ENCODE measurements around the gene BCL2L2. TPM values are rescaled to one million over a fixed set of nuclear protein-coding genes. Genes with fewer than 3 reads are reported as not detected.
"Not testable (repeated sequence)": the region's sequence is repeated elsewhere in the genome, so short reads cannot be mapped to it uniquely, and the experiment has no call there.

BCL2L2 gene
- total RNA-seq, 1 donor from 2014 or later, result 21.4 TPM

DNA sequence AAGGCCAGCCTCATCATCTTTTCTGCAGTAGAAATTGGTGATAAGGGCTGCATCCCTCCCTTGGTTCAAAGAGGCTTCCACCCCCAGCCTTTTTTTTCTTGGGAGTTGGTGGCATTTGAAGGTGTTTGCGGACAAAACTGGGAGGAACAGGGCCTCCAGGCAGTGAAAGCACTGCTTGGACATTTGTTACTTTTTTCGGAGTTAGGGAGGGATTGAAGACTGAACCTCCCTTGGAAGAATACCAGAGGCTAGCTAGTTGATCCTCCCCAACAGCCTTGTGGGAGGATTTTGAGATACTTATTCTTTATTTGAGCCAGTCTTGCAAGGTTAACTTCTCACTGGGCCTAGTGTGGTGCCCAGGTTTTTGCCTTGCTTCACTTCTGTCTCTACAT lies 17.8 kb downstream of the BCL2L2 start:
- H3K27ac Mint-ChIP-seq (ENCODE audit: unreplicated experiment), result peak overlapping the region; percentile 11
- Histone ChIP-seq H3K4me2 (ENCODE audit: low read length) (no peak overlapping the region), H3K27ac (ENCODE audit: low read depth, low read length) (no peak overlapping the region), H2AFZ (ENCODE audit: low read depth, low read length) (no peak overlapping the region), H3K79me2 (ENCODE audit: insufficient read depth, low read length) (peaks cover 33% of the 10 kb centered on the region), H3K4me3 (ENCODE audit: insufficient read depth, low read depth, low read length) (no peak overlapping the region), H3K4me1 (ENCODE audit: insufficient read depth, low read length) (peaks cover 14% of the 10 kb centered on the region), H3K36me3 (ENCODE audit: insufficient read depth, low read length) (peaks cover 22% of the 10 kb centered on the region), H4K20me1 (ENCODE audit: insufficient read depth, low read length) (peaks cover 40% of the 10 kb centered on the region), H3K9me3 (ENCODE audit: insufficient read depth, low read depth, low read length) (no peaks in the 10 kb centered on the region), H3K27me3 (ENCODE audit: insufficient read depth, low read length) (no peaks in the 10 kb centered on the region), H3K9ac (ENCODE audit: low read length) (no peak overlapping the region)
- TF ChIP-seq, protein P1, sequence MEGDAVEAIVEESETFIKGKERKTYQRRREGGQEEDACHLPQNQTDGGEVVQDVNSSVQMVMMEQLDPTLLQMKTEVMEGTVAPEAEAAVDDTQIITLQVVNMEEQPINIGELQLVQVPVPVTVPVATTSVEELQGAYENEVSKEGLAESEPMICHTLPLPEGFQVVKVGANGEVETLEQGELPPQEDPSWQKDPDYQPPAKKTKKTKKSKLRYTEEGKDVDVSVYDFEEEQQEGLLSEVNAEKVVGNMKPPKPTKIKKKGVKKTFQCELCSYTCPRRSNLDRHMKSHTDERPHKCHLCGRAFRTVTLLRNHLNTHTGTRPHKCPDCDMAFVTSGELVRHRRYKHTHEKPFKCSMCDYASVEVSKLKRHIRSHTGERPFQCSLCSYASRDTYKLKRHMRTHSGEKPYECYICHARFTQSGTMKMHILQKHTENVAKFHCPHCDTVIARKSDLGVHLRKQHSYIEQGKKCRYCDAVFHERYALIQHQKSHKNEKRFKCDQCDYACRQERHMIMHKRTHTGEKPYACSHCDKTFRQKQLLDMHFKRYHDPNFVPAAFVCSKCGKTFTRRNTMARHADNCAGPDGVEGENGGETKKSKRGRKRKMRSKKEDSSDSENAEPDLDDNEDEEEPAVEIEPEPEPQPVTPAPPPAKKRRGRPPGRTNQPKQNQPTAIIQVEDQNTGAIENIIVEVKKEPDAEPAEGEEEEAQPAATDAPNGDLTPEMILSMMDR (IDR thresholded peaks at IDR 0.05; ENCODE audit: insufficient read depth, low read depth, low read length), result no peak
- TF ChIP-seq EZH2 (IDR thresholded peaks at IDR 0.05; ENCODE audit: insufficient read depth, low read length), result no peak
- peaks cover 11% of the 10 kb centered on the region for H3K4me1 Mint-ChIP-seq (ENCODE audit: low read depth, unreplicated experiment)
- DNase-seq (ENCODE audit: low read depth) (no peak), FAIRE-seq (no peak)
- H3K36me3 Mint-ChIP-seq (ENCODE audit: low read depth, unreplicated experiment), result peaks cover 12% of the 10 kb centered on the region
- peak overlapping the region; percentile 13 for H3K4me3 Mint-ChIP-seq (ENCODE audit: unreplicated experiment)
- H3K27me3 Mint-ChIP-seq (ENCODE audit: low read depth, unreplicated experiment), result no peaks in the 10 kb centered on the region
- H3K9me3 Mint-ChIP-seq (ENCODE audit: unreplicated experiment), result no peaks in the 10 kb centered on the region

- H3K27ac ChIP-seq (ENCODE audit: low read depth, low read length), result no peak overlapping the region
- Mint-ChIP-seq H3K27ac (ENCODE audit: unreplicated experiment) (no peak overlapping the region), H3K36me3 (ENCODE audit: low read depth, unreplicated experiment) (peaks cover 8% of the 10 kb centered on the region), H3K9me3 (ENCODE audit: unreplicated experiment) (no peaks in the 10 kb centered on the region), H3K4me3 (ENCODE audit: unreplicated experiment) (no peak overlapping the region), H3K4me1 (ENCODE audit: low read depth, unreplicated experiment) (peaks cover 11% of the 10 kb centered on the region), H3K27me3 (ENCODE audit: low read depth, unreplicated experiment) (no peaks in the 10 kb centered on the region)
- H3K36me3 ChIP-seq (ENCODE audit: insufficient read depth, low read length), result peaks cover 20% of the 10 kb centered on the region
- DNase-seq (ENCODE audit: low read depth), result no peak
- no peak overlapping the region for H3K9ac ChIP-seq (ENCODE audit: low read length)
- H3K4me1 ChIP-seq (ENCODE audit: insufficient read depth, low read length), result peaks cover 14% of the 10 kb centered on the region
- H3K4me2 ChIP-seq (ENCODE audit: low read length), result no peak overlapping the region
- no peak overlapping the region for H2AFZ ChIP-seq (ENCODE audit: low read depth, low read length)
- no peak for FAIRE-seq
- no peak overlapping the region for H3K4me3 ChIP-seq (ENCODE audit: insufficient read depth, low read depth, low read length)
- H3K79me2 ChIP-seq (ENCODE audit: insufficient read depth, low read length), result peaks cover 33% of the 10 kb centered on the region
- H3K27me3 ChIP-seq (ENCODE audit: insufficient read depth, low read length), result no peaks in the 10 kb centered on the region
- TF ChIP-seq EZH2 (IDR thresholded peaks at IDR 0.05; ENCODE audit: insufficient read depth, low read length), result no peak
- TF ChIP-seq, protein P1 (IDR thresholded peaks at IDR 0.05; ENCODE audit: insufficient read depth, low read depth, low read length), result no peak
- peaks cover 40% of the 10 kb centered on the region for H4K20me1 ChIP-seq (ENCODE audit: insufficient read depth, low read length)
- no peaks in the 10 kb centered on the region for H3K9me3 ChIP-seq (ENCODE audit: insufficient read depth, low read depth, low read length)
Observed at GRCh38 chr14:23324993-23325392, 18.4 kb downstream of the BCL2L2 start.

DNA sequence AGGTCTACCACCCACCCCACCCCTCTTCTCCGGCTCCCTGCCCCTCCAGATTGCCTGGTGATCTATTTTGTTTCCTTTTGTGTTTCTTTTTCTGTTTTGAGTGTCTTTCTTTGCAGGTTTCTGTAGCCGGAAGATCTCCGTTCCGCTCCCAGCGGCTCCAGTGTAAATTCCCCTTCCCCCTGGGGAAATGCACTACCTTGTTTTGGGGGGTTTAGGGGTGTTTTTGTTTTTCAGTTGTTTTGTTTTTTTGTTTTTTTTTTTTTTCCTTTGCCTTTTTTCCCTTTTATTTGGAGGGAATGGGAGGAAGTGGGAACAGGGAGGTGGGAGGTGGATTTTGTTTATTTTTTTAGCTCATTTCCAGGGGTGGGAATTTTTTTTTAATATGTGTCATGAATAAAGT lies 19.1 kb downstream of the BCL2L2 start:
- not testable (repeated sequence) for H3K4me3 ChIP-seq (ENCODE audit: insufficient read depth, low read depth, low read length); H3K4me1 ChIP-seq (ENCODE audit: insufficient read depth, low read length); DNase-seq (ENCODE audit: low read depth); H3K9me3 ChIP-seq (ENCODE audit: insufficient read depth, low read depth, low read length); H2AFZ ChIP-seq (ENCODE audit: low read depth, low read length); H3K4me2 ChIP-seq (ENCODE audit: low read length); H3K27ac ChIP-seq (ENCODE audit: low read depth, low read length); H3K9ac ChIP-seq (ENCODE audit: low read length); H3K9me3 Mint-ChIP-seq (ENCODE audit: unreplicated experiment); H3K36me3 Mint-ChIP-seq (ENCODE audit: low read depth, unreplicated experiment); H3K27me3 ChIP-seq (ENCODE audit: insufficient read depth, low read length); H3K27me3 Mint-ChIP-seq (ENCODE audit: low read depth, unreplicated experiment); FAIRE-seq; H3K27ac Mint-ChIP-seq (ENCODE audit: unreplicated experiment)
- H4K20me1 ChIP-seq (ENCODE audit: insufficient read depth, low read length), result peaks cover 40% of the 10 kb centered on the region
- H3K4me3 Mint-ChIP-seq (ENCODE audit: unreplicated experiment), result peak overlapping the region; percentile 64
- H3K79me2 ChIP-seq (ENCODE audit: insufficient read depth, low read length), result peaks cover 33% of the 10 kb centered on the region
- H3K36me3 ChIP-seq (ENCODE audit: insufficient read depth, low read length), result peaks cover 20% of the 10 kb centered on the region
- peaks cover 11% of the 10 kb centered on the region for H3K4me1 Mint-ChIP-seq (ENCODE audit: low read depth, unreplicated experiment)

Data from astrocyte (in vitro differentiated cells and primary cell).